Measurements from ENCODE around the gene PRLH. TPM values are rescaled to one million over a fixed set of nuclear protein-coding genes. Genes with fewer than 3 reads are reported as not detected.

PRLH gene
- total and polyA plus RNA-seq, 2 of the 13 experiments (the other 11 are each of a cell fraction or from before 2014, with no cell fraction given): not detected

DNA sequence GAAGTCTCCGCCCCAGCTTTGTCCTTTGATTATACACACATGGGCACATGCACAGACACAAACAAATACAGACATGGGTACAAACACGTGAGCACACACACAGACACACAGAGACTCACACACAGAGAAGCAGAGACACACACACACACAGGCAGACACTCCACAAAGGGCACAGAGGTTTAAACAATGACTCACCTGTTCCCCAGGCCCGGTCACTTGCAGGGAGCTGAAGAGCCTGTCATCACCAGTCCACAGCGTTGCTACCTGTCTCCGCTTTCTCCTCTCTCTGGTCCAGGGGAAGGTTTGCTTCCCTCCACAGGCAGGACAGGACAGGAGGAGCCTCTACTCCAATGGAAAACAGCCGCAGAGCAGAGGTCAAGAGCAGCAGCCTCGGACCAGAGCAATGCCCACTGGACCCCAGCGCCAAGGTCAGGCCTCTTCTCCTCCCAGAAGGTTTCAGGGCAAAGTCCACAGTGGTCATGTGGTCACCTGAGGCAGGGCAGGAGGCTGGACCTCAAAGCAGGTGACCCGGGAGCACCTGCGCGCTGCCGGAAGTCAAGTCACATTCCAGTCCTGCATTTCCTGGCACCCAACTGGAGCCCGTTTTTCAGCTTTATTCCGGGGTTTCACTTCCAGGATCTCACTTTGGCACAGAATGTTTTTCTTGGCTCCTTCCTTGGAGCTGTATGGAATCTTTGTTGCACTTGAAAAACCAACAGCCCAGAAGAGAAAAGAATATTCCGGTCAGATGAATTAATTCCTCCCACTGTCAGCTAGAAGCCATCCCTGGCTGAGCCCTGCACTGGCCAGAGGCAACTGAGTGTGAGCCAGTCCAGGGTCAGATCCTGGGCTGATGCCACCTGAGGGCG lies 24.1 kb downstream of the PRLH start, which contains the start of gene RAB17:
RAB17 (minus strand) TSS at position 463 of the 869 bp plus-strand sequence. CDS start 4,580 bp downstream, outside the sequence.
- Histone ChIP-seq H3K27me3 (ENCODE audit: control insufficient read depth in 1 of 2, insufficient read depth in 2 of 2, low read length in 2 of 2) (no peaks in the 10 kb centered on the region; a peak in 1 of 5 replicates), H2AFZ (ENCODE audit: low read length) (no peak within 1 kb of the TSS), H3K9ac (ENCODE audit: insufficient read depth, low read depth, low read length) (peak within 1 kb of the TSS; percentile 64), H3K4me1 (ENCODE audit: insufficient read depth, low read length) (peaks cover 97% of the 10 kb centered on the region), H4K20me1 (ENCODE audit: insufficient read depth, low read length) (no peaks in the 10 kb centered on the region), H3K9me3 (ENCODE audit: low read length) (no peaks in the 10 kb centered on the region), H3K79me2 (ENCODE audit: insufficient read depth, low read length) (peaks cover 41% of the 10 kb centered on the region), H3K4me3 (replicated peaks in 1 of 3; ENCODE audit: insufficient read depth in 1 of 3, low read depth in 2 of 3, low read length in 3 of 3) (peak within 1 kb of the TSS; percentile 58 to 80 (median 76)), H3K36me3 (replicated peaks in 1 of 2; ENCODE audit: control insufficient read depth in 1 of 2, insufficient read depth in 2 of 2, low read length in 2 of 2) (no peaks in the 10 kb centered on the region), H3K4me2 (ENCODE audit: low read depth, low read length) (peak within 1 kb of the TSS; percentile 87), H3K27ac (ENCODE audit: extremely low read length, insufficient read depth, low read length) (peak within 1 kb of the TSS; percentile 68)
- FAIRE-seq: peak; percentile 89
- peak; percentile 90 for DNase-seq (ENCODE audit: low spot score)
- in situ Hi-C loops (cut with HindIII; ENCODE audit: extremely low pct_ligation_motif_present, low pct_unique_long_range_greater_than_20kb): no loop called here
- ATAC-seq: peak; percentile 79
- intact Hi-C loops (cut with micrococcal nuclease; ENCODE audit: unreplicated experiment): no loop called here
- under 1% methylated on average over 15 of the region's 16 CpGs for WGBS (ENCODE audit: low lambda C conversion rate)
- ChIA-PET CTCF (ENCODE audit: low intra/inter-chr PET ratio, low total read pairs) (no interaction called here), POLR2A (interaction anchor here (0.6 to 2.2 kb wide), 7 partner anchors 9 to 115 kb away, joined by 3 to 40 read pairs (median 3); no protein-coding TSS in a partner anchor)
- BruUV-seq (replicated peaks): no TSS peak
- TF ChIP-seq NKX3-1 (CRISPR knock-in tag; IDR thresholded peaks at IDR 0.05) (peak; percentile 84; the same call in 1 of the 2 replicates), KDM4B (CRISPR knock-in tag; IDR thresholded peaks at IDR 0.05) (peak; percentile 96), ZNF343 (CRISPR knock-in tag; IDR thresholded peaks at IDR 0.05) (0 out of 2 replicates have a peak, but pooled peaks have one; percentile 15), PRDM15 (CRISPR knock-in tag; IDR thresholded peaks at IDR 0.05) (peak; percentile 97), ZNF660 (CRISPR knock-in tag; IDR thresholded peaks at IDR 0.05; ENCODE audit: borderline replicate concordance, low read depth) (no peak), HNRNPL (IDR thresholded peaks at IDR 0.05; ENCODE audit: low read depth, low read length) (peak; percentile 65; the same call in 1 of the 2 replicates), SMAD1 (CRISPR knock-in tag; IDR thresholded peaks at IDR 0.05; ENCODE audit: borderline replicate concordance, low read depth) (peak; percentile 96; the same call in 1 of the 2 replicates), SCMH1 (CRISPR knock-in tag; IDR thresholded peaks at IDR 0.05; ENCODE audit: borderline replicate concordance) (no peak), ZNF546 (CRISPR knock-in tag; conservative IDR thresholded peaks at IDR 0.05) (peak; percentile 72; the same call in 1 of the 2 replicates), POGK (CRISPR knock-in tag; conservative IDR thresholded peaks at IDR 0.05) (peak; percentile 91)
- TF ChIP-seq, protein P1, sequence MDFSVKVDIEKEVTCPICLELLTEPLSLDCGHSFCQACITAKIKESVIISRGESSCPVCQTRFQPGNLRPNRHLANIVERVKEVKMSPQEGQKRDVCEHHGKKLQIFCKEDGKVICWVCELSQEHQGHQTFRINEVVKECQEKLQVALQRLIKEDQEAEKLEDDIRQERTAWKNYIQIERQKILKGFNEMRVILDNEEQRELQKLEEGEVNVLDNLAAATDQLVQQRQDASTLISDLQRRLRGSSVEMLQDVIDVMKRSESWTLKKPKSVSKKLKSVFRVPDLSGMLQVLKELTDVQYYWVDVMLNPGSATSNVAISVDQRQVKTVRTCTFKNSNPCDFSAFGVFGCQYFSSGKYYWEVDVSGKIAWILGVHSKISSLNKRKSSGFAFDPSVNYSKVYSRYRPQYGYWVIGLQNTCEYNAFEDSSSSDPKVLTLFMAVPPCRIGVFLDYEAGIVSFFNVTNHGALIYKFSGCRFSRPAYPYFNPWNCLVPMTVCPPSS (IDR thresholded peaks at IDR 0.05): no peak
- TF ChIP-seq, protein P2, sequence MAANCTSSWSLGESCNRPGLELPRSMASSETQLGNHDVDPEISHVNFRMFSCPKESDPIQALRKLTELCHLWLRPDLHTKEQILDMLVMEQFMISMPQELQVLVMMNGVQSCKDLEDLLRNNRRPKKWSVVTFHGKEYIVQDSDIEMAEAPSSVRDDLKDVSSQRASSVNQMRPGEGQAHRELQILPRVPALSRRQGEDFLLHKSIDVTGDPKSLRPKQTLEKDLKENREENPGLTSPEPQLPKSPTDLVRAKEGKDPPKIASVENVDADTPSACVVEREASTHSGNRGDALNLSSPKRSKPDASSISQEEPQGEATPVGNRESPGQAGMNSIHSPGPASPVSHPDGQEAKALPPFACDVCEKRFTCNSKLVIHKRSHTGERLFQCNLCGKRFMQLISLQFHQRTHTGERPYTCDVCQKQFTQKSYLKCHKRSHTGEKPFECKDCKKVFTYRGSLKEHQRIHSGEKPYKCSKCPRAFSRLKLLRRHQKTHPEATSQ (CRISPR knock-in tag; IDR thresholded peaks at IDR 0.05; ENCODE audit: borderline replicate concordance): peak; percentile 46; the same call in 1 of the 2 replicates
